ENCODE data around the gene ARHGEF18.

DNA sequence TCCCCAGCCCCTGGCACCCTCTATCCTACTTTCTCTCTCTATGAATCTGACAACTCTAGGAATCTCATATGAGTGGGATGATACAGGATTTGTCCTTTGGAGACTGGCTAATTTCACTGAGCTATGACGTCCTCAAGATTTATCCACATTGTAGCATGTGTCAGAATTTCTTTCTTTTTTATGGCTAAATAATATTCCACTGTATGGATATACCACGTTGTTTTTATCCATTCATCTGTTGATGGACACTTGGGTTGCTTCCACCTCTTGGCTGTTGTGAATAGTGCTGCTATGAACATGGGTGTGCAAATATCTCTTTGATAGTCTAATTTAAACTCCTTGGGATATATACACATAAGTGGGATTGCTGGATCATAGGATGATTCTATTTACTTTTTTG lies 30.6 kb upstream of the ARHGEF18 start:
- no peak for TF ChIP-seq EZH2 (IDR thresholded peaks at IDR 0.05; ENCODE audit: insufficient read depth, poor library complexity, severe bottlenecking)
- no peak for TF ChIP-seq EZH2phosphoT487 (IDR thresholded peaks at IDR 0.05; ENCODE audit: insufficient read depth, low read depth)

Measured in GM23248 (cell line).